Activated CD4-positive, alpha-beta T cell treated with anti-CD3 and anti-CD28 coated beads for 4 hours (primary cell): ENCODE results near the gene KCNJ18.
"Not testable (repeated sequence)": the region's sequence is repeated elsewhere in the genome, so short reads cannot be mapped to it uniquely, and the experiment has no call there.

Experiments
- DNase-seq, 2 donors: peaks; one replicate each; pipeline ENCODE4 v3.0.0-alpha.2; 2020

Gene KCNJ18

DNA sequence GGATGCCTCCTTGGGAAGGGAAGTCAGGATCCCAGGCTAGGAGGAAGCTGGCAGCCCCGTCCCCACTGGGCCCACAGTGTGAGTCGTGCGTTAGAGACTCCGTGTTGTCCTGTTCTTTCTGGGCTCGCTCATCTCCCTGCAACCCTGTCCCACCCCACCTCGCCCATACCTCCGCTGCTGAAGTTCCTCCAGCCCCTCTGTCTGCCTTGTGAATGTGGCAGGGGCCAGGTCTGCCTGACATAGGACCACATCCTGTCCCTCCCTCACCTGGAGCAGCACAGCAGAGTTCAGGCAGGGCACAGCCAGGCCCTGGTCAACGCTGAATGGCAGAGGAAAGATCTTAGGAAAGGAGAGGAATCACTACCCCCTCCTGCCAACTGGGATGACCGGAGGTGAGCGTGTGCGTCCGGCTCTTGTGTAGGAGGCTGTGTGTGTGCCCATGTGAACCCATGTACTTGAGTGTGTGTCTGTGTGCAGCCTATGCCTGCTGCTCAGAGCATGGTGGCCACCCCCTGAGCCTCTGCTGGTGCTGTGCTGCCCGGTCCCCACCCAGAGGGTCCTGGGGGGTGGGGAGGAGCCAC is 12.8 kb downstream of the KCNJ18 start:
- no peak for DNase-seq

- DNase-seq: not testable (repeated sequence)
These were observed 13.4 kb downstream of the KCNJ18 start for GRCh38 chr17:21705746-21706145.

GRCh38 chr17:21706546-21706945 is 14.2 kb downstream of the KCNJ18 start:
- DNase-seq: not testable (repeated sequence)

GRCh38 chr17:21707131-21707530 is 14.8 kb downstream of the KCNJ18 start:
- DNase-seq: not testable (repeated sequence)

DNA sequence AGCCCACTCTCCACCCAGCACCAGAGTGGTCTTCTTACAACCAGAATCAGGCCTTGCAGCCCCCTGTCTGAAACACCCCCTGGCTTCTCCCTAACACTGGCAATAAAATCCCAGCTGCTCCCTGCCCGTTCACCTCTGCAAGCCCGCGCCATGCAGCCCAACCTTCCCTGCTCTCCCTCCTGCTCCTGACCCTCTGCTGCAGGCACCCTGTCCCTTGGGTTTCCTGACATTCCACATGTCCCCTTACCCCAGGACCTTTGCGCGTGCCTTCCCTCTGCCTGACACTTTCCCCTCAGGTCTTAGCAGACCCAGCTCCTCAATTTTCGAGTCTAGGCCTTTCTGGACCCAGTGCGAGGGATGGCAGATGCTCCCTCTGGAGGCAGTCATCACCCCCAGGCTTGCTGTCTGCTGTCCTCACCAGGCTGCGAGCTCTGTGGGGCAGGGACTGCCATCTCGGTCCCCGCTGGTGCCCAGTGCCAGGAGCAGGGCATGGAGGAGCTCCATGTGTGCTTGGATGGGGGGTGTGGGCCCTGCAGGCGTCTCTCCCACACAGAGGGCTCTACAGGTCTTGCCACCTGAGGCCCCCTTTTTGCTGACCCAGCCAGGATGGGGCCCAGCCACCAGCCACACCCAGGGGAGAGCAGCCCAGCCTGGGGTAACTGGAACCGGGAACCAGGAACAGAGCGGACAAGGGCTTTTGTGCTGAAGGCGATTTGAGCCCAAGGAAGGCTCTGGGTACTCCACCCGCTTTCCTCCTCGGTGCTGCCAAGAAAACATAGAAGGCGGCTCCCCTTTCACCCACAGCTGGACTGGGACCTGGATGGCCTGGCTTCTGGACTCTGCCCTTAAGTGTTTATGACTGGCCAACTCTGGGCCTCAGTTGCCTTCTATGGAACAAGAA is 15.6 kb downstream of the KCNJ18 start:
- DNase-seq: not testable (repeated sequence)

DNA sequence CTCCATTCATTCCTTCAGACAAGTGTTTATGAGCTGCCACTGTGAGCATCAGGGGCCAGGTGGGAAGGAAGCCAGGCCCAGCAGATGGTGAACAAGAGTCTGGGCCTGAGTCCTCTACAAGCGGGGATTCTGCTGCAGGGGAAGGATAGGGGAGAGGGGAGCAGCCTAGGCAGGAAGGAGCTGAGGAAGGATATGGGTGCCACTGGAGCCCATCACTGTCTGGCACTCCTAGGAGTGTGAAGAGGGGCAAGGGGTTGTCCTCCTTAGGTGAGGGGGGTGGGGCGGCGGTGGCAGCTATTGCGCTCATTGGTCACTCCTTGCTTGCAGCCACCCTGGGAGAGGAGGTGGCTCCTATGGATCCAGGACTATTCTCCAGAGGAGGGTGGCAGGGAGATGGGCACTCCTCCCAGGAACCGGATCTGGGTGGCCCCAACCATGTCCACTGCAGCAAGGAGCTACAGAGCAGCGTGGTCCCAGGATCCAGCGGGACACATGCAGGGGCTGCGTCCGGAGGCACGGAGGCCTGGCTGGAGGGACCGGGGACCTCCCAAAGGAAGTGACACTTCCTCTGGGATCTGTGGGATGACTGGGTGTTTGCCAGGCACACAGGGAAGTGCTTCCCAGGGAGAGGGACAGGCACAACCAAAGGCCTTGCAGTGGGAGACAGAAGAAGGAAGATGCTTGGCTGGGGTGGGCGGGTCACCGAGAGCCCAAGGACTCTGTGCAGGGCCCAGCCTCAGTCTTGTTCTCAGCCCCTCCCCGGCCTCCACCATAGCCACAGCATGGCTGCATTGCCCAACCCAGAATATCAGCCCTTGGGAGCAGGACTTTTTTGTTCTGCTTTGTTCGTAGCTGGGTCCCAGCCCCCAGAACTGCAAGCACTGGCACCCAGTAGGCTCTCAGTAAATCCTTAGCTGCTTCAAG is 16.6 kb downstream of the KCNJ18 start:
- not testable (repeated sequence) for DNase-seq

DNA sequence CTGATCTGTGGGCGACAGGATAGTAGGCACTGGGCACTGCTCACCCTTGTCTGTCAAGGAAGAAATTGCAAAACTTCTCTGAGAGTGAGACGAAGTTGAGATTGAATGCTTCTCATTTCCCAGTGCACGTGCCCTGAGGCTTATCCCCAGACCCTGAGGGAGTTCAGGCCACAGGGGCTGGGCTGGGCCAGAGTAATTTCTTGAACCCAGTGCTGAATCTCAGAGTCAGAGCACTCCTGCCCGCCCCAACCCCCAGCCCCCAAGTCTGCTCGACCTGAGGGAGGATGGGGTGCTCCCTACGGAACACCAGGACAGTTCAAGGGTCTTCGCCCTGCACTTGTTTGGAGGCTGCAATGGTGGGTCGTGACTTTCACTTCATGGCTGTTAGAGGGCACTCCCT is 17.7 kb downstream of the KCNJ18 start:
- not testable (repeated sequence) for DNase-seq

DNA sequence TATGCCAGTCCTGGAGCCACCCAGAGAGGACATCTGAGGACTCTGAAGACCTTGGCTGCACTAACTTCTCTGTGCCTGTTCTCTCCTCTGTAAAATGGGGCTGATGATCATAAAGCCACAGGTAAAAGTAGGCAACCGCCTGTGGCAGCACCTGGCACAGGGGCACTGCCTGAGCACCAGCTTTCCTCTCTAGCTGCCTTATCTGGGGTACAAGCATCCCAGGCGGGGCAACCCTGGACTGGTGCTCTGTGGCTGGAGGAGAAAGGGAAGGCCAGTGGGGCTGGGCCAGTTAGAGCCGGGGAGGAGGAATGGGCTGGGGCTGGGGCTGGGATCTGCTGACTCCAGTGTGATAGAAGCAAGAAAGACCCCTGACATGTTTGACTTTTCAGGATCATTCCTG is 18.2 kb downstream of the KCNJ18 start:
- not testable (repeated sequence) for DNase-seq

GRCh38 chr17:21711182-21711581 is 18.9 kb downstream of the KCNJ18 start:
- DNase-seq: no peak

DNA sequence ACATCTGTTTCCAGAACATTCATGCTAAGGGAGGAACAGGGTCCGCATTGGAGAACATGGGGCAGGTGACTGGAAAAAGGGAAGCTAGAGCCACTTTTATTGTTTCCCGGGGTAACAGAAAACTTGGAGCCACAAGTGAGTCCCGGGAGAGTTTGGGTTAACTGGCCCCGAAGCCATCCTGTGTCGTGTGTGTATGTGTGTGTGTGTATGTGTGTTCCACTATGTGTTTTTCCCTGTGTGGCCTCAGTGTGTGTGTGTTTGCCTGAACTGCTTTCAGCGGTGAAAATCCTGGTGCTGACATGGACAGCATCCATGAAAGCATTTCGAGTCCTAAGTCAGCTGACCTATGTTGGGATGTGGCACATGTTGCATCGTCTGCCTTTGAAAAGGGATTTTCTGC is 20.7 kb downstream of the KCNJ18 start:
- DNase-seq: not testable (repeated sequence)

DNA sequence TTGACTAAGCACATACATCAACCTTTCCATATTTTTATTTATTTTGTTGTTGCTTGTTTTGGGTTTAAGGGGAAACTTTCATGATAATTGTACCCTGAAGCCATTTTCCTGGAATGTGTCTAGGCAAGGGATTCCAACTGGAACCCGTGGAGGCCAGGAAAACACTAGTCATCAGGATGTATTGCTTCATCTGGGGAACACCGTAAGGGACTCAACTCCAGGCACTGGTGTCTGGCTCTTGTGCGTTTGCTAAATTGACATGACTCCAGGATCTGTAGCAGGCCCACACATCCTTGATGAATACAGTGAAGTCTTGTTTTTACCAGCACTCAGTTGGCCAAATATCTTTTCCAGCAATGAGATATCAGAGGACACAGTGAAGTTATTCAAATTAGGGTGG is 21.3 kb downstream of the KCNJ18 start:
- not testable (repeated sequence) for DNase-seq

DNA sequence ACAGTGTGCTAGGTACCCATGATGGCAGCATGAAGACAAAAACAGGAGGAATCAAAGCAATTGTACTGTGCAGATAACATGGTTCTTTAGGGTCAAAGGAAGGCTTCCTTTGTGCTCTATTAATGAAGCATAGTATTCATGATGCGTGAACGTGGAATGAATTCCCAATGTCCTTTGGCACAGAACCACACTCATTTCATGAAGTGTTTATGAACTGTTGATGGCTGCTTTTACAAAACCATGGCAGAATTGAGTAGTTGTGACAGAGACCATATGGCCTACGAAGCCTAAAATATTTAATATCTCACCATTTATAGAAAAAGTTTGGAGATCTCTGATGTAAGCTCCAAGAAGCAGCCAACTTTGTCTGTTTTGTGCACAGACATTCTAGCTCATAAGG is 22.4 kb downstream of the KCNJ18 start:
- not testable (repeated sequence) for DNase-seq

DNA sequence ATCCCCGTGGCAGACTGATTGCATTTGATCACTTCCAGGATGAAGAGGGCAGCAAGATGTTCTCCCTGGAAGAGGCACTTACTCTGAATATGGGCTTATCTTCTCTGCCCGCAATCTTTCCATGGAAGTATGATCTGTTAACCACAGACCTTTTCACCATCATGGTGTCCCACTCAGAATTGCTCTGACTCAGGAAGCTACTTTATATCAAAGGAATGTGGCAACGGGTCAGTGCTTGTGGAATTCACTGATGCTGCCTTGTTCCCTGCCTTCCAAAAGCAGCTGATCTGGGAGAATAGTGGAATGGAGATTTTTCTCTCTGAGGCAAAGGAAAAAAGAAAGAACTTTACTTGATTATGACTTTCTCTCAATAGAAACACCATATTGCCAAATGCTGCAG is 23.6 kb downstream of the KCNJ18 start:
- not testable (repeated sequence) for DNase-seq

GRCh38 chr17:21718971-21719370 is 26.6 kb downstream of the KCNJ18 start:
- not testable (repeated sequence) for DNase-seq

GRCh38 chr17:21719511-21720226 is 27.3 kb downstream of the KCNJ18 start:
- not testable (repeated sequence) for DNase-seq

GRCh38 chr17:21720566-21720965 is 28.2 kb downstream of the KCNJ18 start:
- DNase-seq: not testable (repeated sequence)

DNA sequence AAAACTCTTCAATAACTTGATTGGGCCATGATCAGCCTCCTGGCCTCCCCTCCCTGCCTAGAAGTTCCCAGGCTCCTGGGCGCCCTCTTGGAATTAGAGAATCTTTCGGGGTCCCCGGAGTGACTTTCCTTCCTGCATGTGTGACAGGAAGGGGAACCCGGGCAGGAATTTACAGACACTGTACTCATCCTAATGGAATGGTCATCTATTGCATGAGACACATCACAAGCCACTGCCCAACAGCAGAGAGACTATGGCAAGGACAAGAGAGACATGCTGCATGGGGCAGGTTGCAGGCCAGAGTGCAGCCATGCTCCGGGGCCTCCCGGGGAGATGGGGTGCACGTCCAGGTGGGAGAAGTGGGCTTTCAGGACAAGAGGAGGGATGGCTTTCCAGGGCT is 29.9 kb downstream of the KCNJ18 start:
- not testable (repeated sequence) for DNase-seq

- DNase-seq: not testable (repeated sequence)
These were observed 32.1 kb downstream of the KCNJ18 start for GRCh38 chr17:21724216-21725006.

DNA sequence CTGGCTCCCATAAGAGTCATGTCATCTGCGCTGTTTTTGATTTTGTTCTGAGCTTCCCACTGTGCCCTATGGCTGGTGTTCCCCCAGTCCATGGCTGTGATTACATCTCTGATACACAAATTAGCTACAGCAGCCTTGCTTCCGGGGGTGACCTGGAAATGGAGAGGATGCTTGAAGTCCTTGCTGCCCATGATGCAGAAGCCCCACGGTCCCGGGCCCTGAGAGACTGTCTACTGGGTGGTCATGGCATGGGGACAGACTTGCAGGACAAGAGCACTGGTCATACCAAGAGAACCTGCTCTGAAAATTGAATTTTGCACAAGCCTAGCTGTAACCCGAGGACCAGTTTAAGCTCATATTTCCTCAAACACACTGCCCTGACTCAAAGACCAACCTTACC is 38.8 kb downstream of the KCNJ18 start:
- not testable (repeated sequence) for DNase-seq

GRCh38 chr17:21733931-21734330 is 41.6 kb downstream of the KCNJ18 start:
- not testable (repeated sequence) for DNase-seq

- not testable (repeated sequence) for DNase-seq
These were observed 43.5 kb downstream of the KCNJ18 start for GRCh38 chr17:21735814-21736213.
